HG03060 (cell line): ENCODE measurements around the gene SDHC.
"Not testable (repeated sequence)": the region's sequence is repeated elsewhere in the genome, so short reads cannot be mapped to it uniquely, and the experiment has no call there.

Experiments
- ATAC-seq: cut with Tn5 transposase; IDR thresholded peaks from one replicate; pipeline ENCODE4 v1.9.1; 2021; ENCODE audit warnings: low read depth, moderate number of reproducible peaks; ENCODE audit not compliant: unreplicated experiment

SDHC gene

GRCh38 chr1:161309868-161310267, 4.3 kb upstream of the SDHC start, which contains the start of gene MPZ:
MPZ (minus strand) TSS chr1:161309968; CDS start chr1:161309905, 63 bp downstream.
- ATAC-seq, result no peak

GRCh38 chr1:161311595-161312181, 2.5 kb upstream of the SDHC start:
- no peak for ATAC-seq

GRCh38 chr1:161313554-161314200, 504 bp upstream of the SDHC start:
- ATAC-seq, result no peak

- not testable (repeated sequence) for ATAC-seq
Measured at GRCh38 chr1:161315841-161316674, 1.9 kb downstream of the SDHC start.

- no peak for ATAC-seq
Measured at GRCh38 chr1:161324020-161324419, 9.8 kb downstream of the SDHC start.

GRCh38 chr1:161330346-161330745, 16.2 kb downstream of the SDHC start:
- no peak for ATAC-seq

- no peak for ATAC-seq
Measured at GRCh38 chr1:161333166-161333565, 19.0 kb downstream of the SDHC start.

GRCh38 chr1:161335796-161336195, 21.6 kb downstream of the SDHC start:
- ATAC-seq, result no peak

GRCh38 chr1:161342177-161342576, 28.0 kb downstream of the SDHC start:
- no peak for ATAC-seq

- ATAC-seq, result no peak
Measured at GRCh38 chr1:161342821-161343220, 28.6 kb downstream of the SDHC start.

GRCh38 chr1:161350671-161351070, 36.5 kb downstream of the SDHC start:
- ATAC-seq, result no peak

GRCh38 chr1:161351482-161351881, 37.3 kb downstream of the SDHC start:
- no peak for ATAC-seq

- no peak for ATAC-seq
Measured at GRCh38 chr1:161357073-161357472, 42.9 kb downstream of the SDHC start.

- no peak for ATAC-seq
Measured at GRCh38 chr1:161359291-161359690, 45.1 kb downstream of the SDHC start.

GRCh38 chr1:161364332-161364731, 50.2 kb downstream of the SDHC start:
- no peak for ATAC-seq

GRCh38 chr1:161365207-161365606, 51.0 kb downstream of the SDHC start:
- no peak for ATAC-seq

GRCh38 chr1:161367684-161368400, 53.7 kb downstream of the SDHC start, which contains the start of gene CFAP126:
CFAP126 (minus strand) TSS chr1:161367876; CDS start chr1:161367868, 8 bp downstream.
- peak; percentile 97 for ATAC-seq

GRCh38 chr1:161373442-161373841, 59.3 kb downstream of the SDHC start:
- ATAC-seq, result no peak

GRCh38 chr1:161374373-161374772, 60.2 kb downstream of the SDHC start:
- ATAC-seq, result no peak

GRCh38 chr1:161378014-161378413, 63.8 kb downstream of the SDHC start:
- no peak for ATAC-seq

GRCh38 chr1:161379071-161379470, 64.9 kb downstream of the SDHC start:
- no peak for ATAC-seq
